Liver (tissue), 9 donors: Measurements from ENCODE around the gene PPP2R2D. TPM values are rescaled to one million over a fixed set of nuclear protein-coding genes. Genes with fewer than 3 reads are reported as not detected.

Experiments used
- DNase-seq: peaks from one replicate; pipeline ENCODE4 v3.0.0-alpha.2; 2017; ENCODE audit warnings: low spot score
- H3K27ac ChIP-seq, 2 donors: one replicate each; pipeline ENCODE4 v1.7.0; 2013; ENCODE audit warnings: inconsistent platforms in 2 of 2, low read length in 2 of 2, control low read depth in 1 of 2, low read depth in 1 of 2, mild to moderate bottlenecking in 1 of 2
- H3K27me3 ChIP-seq, 4 donors: one replicate each; pipeline versions ENCODE4 v1.6.1 to v1.7.0; 2013; ENCODE audit warnings: low read length in 3 of 4, inconsistent platforms in 1 of 4, mild to moderate bottlenecking in 1 of 4, moderate library complexity in 1 of 4; ENCODE audit not compliant: control insufficient read depth in 4 of 4, insufficient read depth in 4 of 4
- H3K36me3 ChIP-seq, 4 donors: one replicate each; pipeline versions ENCODE4 v1.6.1 to v1.7.0; 2013; ENCODE audit warnings: low read length in 3 of 4, mild to moderate bottlenecking in 3 of 4, low read depth in 1 of 4, moderate library complexity in 1 of 4; ENCODE audit not compliant: control insufficient read depth in 4 of 4, insufficient read depth in 3 of 4
- H3K4me1 ChIP-seq, 4 donors: one replicate each; pipeline versions ENCODE4 v1.6.1 to v1.7.0; 2013; ENCODE audit warnings: low read length in 3 of 4, mild to moderate bottlenecking in 3 of 4, moderate library complexity in 1 of 4; ENCODE audit not compliant: control insufficient read depth in 4 of 4, insufficient read depth in 4 of 4
- H3K4me3 ChIP-seq, 3 donors: one replicate each; pipeline versions ENCODE4 v1.6.1 to v1.7.0; 2013; ENCODE audit warnings: low read length in 3 of 3, control low read depth in 1 of 3, low read depth in 1 of 3, mild to moderate bottlenecking in 1 of 3
- H3K9ac ChIP-seq, 2 donors: one replicate each; pipeline ENCODE4 v1.7.0; 2013; ENCODE audit warnings: low read length in 2 of 2, mild to moderate bottlenecking in 2 of 2, moderate library complexity in 2 of 2, control low read depth in 1 of 2, low read depth in 1 of 2
- H3K9me3 ChIP-seq, 4 donors: one replicate each; pipeline versions ENCODE4 v1.6.1 to v1.7.0; 2013; ENCODE audit warnings: low read length in 3 of 4; ENCODE audit not compliant: control insufficient read depth in 4 of 4
- ATF3 ChIP-seq: IDR thresholded peaks from 2 replicates; pipeline ENCODE4 v1.6.1; 2016; ENCODE audit warnings: antibody characterized with exemption
- CTCF ChIP-seq: fragments of 150-350 bp; IDR thresholded peaks from 2 replicates; pipeline ENCODE4 v1.5.1; 2017; ENCODE audit warnings: improper control_type of control experiment, low read depth, low read length; ENCODE audit not compliant: missing input control
- EGR1 ChIP-seq, 2 donors: IDR thresholded peaks; 2 replicates each; pipeline ENCODE4 v1.6.1; 2016 to 2018; ENCODE audit warnings: antibody characterized with exemption in 2 of 2, low read depth in 2 of 2
- FOXA1 ChIP-seq: IDR thresholded peaks from 2 replicates; pipeline ENCODE4 v1.6.1; 2016; ENCODE audit warnings: antibody characterized with exemption
- FOXA2 ChIP-seq: IDR thresholded peaks from 2 replicates; pipeline ENCODE4 v1.6.1; 2016; ENCODE audit warnings: antibody characterized with exemption
- GABPA ChIP-seq, 2 donors: IDR thresholded peaks in 1 of 2; conservative IDR thresholded peaks in 1 of 2; 2 replicates each; pipeline ENCODE4 v1.6.1; 2016; ENCODE audit warnings: antibody characterized with exemption in 2 of 2, mild to moderate bottlenecking in 1 of 2, moderate library complexity in 1 of 2
- HNF4A ChIP-seq, 2 donors: conservative IDR thresholded peaks; 2 replicates each; pipeline ENCODE4 v1.6.1; 2016; ENCODE audit warnings: antibody characterized with exemption in 2 of 2, mild to moderate bottlenecking in 2 of 2
- HNF4G ChIP-seq: IDR thresholded peaks from 2 replicates; pipeline ENCODE4 v1.6.1; 2016; ENCODE audit warnings: antibody characterized with exemption
- JUND ChIP-seq, 2 donors: IDR thresholded peaks; 2 replicates each; pipeline ENCODE4 v1.6.1; 2016; ENCODE audit warnings: antibody characterized with exemption in 2 of 2
- MAX ChIP-seq: IDR thresholded peaks from 2 replicates; pipeline ENCODE4 v1.6.1; 2016; ENCODE audit warnings: antibody characterized with exemption
- NR2F2 ChIP-seq: IDR thresholded peaks from 2 replicates; pipeline ENCODE4 v1.6.1; 2016; ENCODE audit warnings: antibody characterized with exemption
- RAD21 ChIP-seq, 2 donors: IDR thresholded peaks; 2 replicates each; pipeline ENCODE4 v1.6.1; 2016; ENCODE audit warnings: antibody characterized with exemption in 2 of 2, mild to moderate bottlenecking in 2 of 2
- RXRA ChIP-seq, 2 donors: IDR thresholded peaks; 2 replicates each; pipeline ENCODE4 v1.6.1; 2017 to 2018; ENCODE audit warnings: antibody characterized with exemption in 2 of 2, mild to moderate bottlenecking in 1 of 2
- SP1 ChIP-seq: IDR thresholded peaks from 2 replicates; pipeline ENCODE4 v1.6.1; 2018; ENCODE audit warnings: antibody characterized with exemption, mild to moderate bottlenecking
- TAF1 ChIP-seq: conservative IDR thresholded peaks from 2 replicates; pipeline ENCODE4 v1.6.1; 2016; ENCODE audit warnings: antibody characterized with exemption, mild to moderate bottlenecking
- YY1 ChIP-seq: IDR thresholded peaks from 2 replicates; pipeline ENCODE4 v1.6.1; 2016; ENCODE audit warnings: antibody characterized with exemption, mild to moderate bottlenecking
- WGBS: extraction: QIAGEN DNeasy Blood & Tissue Kit; methylation state at CpG from one replicate; pipeline ENCODE4 v1.1.7; 2013; 5-methylcytosine and 5-hydroxymethylcytosine counted together
- polyA plus RNA-seq, 2 donors: library from polyadenylated mRNA; stranded (reverse) in 1 of 2; unstranded in 1 of 2; fragments of 200-250 nt in 1 of 2; fragments of >200 nt in 1 of 2; fragmentation: Nextera tagmentation in 1 of 2; extraction: Ambion mirVana in 1 of 2; gene quantifications; one replicate each; pipeline versions ENCODE4 v1.2.1 to v1.2.3, GENCODE V29; 2013 to 2015
- total RNA-seq, 2 donors: library from RNA; depleted of rRNA; stranded (reverse); fragments of >200 nt; gene quantifications; one replicate each; pipeline ENCODE4 v1.2.3, GENCODE V29; 2014
- TF ChIP-seq, protein P1 (sequence below): IDR thresholded peaks from 2 replicates; pipeline ENCODE4 v1.6.1; 2016; ENCODE audit warnings: antibody characterized with exemption, mild to moderate bottlenecking
- TF ChIP-seq, protein P2 (sequence below): IDR thresholded peaks from 2 replicates; pipeline ENCODE4 v1.6.1; 2016; ENCODE audit warnings: antibody characterized with exemption
- donor health status: healthy.
- donor health status: healthy.
- donor health status: healthy.
- donor health status: healthy.
- donor health status: healthy.

Gene PPP2R2D
- total and polyA plus RNA-seq, 4 donors, result 5.9 to 20.5 (median 14.3) TPM

GRCh38 chr10:131946880-131947279 is 46.1 kb downstream of the PPP2R2D start:
- peaks cover 7 to 60% (median 47%) of the 10 kb centered on the region in 4 donors for H3K36me3 ChIP-seq
- no peaks in the 10 kb centered on the region for H3K9me3 ChIP-seq
- 97% methylated on average over 14 of the region's 14 CpGs for WGBS
- H3K27ac ChIP-seq, result no peak overlapping the region
- DNase-seq, result no peak
- no peak overlapping the region for H3K9ac ChIP-seq
- H3K4me1 ChIP-seq, result no peaks in the 10 kb centered on the region
- TF ChIP-seq RXRA (IDR thresholded peaks at IDR 0.05) (no peak), FOXA1 (no peak)
- no peaks in the 10 kb centered on the region for H3K27me3 ChIP-seq
- no peak overlapping the region for H3K4me3 ChIP-seq

DNA sequence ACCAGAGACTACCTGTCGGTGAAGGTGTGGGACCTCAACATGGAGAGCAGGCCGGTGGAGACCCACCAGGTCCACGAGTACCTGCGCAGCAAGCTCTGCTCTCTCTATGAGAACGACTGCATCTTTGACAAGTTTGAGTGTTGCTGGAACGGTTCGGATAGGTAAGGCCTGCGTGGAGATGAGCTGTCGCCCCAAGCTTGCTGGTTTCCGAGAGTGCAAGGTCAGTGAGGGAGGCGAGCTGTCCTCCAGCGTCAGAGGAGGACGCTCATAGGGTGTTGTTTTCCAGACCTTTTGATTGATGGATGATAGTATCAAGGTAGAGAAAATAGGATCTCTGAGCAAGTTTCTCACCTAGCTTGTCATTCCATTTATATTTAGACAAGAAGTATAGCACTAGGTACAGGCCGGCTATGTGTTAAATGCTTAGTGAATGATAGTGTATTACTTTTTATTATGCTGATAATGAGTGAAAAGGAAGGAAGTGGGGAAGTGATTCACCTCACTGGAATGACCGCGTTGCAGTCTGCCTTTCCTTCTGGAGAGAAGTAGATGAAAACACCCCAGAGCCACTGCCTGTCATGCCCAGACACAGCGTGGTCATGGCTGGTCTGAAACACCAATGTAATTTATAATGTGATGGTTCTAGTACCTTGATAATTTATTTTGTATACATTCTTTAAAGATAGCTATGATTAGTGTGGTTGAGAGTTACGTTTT is 47.0 kb downstream of the PPP2R2D start:
- no peak overlapping the region for H3K4me3 ChIP-seq
- H3K9ac ChIP-seq, result no peak overlapping the region
- H3K4me1 ChIP-seq, result no peaks in the 10 kb centered on the region
- no peak for DNase-seq
- H3K36me3 ChIP-seq, result peaks cover 7 to 57% (median 47%) of the 10 kb centered on the region in 4 donors
- no peak overlapping the region for H3K27ac ChIP-seq
- H3K27me3 ChIP-seq, result no peaks in the 10 kb centered on the region
- no peaks in the 10 kb centered on the region for H3K9me3 ChIP-seq
- 90% methylated on average over 18 of the region's 18 CpGs for WGBS
- TF ChIP-seq MAX (no peak), TAF1 (no peak), ATF3 (no peak), CTCF (no peak), FOXA1 (no peak), YY1 (no peak), RAD21 (IDR thresholded peaks at IDR 0.05) (no peak), GABPA (IDR thresholded peaks at IDR 0.05 in 1 of 2, conservative IDR thresholded peaks at IDR 0.05 in 1 of 2) (no peak), NR2F2 (no peak), HNF4A (conservative IDR thresholded peaks at IDR 0.05) (no peak), FOXA2 (no peak), EGR1 (IDR thresholded peaks at IDR 0.05; ENCODE audit: low read depth in 2 of 2) (no peak), JUND (IDR thresholded peaks at IDR 0.05) (no peak), SP1 (no peak), RXRA (IDR thresholded peaks at IDR 0.05) (no peak), HNF4G (no peak)
- TF ChIP-seq, protein P1, sequence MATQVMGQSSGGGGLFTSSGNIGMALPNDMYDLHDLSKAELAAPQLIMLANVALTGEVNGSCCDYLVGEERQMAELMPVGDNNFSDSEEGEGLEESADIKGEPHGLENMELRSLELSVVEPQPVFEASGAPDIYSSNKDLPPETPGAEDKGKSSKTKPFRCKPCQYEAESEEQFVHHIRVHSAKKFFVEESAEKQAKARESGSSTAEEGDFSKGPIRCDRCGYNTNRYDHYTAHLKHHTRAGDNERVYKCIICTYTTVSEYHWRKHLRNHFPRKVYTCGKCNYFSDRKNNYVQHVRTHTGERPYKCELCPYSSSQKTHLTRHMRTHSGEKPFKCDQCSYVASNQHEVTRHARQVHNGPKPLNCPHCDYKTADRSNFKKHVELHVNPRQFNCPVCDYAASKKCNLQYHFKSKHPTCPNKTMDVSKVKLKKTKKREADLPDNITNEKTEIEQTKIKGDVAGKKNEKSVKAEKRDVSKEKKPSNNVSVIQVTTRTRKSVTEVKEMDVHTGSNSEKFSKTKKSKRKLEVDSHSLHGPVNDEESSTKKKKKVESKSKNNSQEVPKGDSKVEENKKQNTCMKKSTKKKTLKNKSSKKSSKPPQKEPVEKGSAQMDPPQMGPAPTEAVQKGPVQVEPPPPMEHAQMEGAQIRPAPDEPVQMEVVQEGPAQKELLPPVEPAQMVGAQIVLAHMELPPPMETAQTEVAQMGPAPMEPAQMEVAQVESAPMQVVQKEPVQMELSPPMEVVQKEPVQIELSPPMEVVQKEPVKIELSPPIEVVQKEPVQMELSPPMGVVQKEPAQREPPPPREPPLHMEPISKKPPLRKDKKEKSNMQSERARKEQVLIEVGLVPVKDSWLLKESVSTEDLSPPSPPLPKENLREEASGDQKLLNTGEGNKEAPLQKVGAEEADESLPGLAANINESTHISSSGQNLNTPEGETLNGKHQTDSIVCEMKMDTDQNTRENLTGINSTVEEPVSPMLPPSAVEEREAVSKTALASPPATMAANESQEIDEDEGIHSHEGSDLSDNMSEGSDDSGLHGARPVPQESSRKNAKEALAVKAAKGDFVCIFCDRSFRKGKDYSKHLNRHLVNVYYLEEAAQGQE, result no peak
- TF ChIP-seq, protein P2, sequence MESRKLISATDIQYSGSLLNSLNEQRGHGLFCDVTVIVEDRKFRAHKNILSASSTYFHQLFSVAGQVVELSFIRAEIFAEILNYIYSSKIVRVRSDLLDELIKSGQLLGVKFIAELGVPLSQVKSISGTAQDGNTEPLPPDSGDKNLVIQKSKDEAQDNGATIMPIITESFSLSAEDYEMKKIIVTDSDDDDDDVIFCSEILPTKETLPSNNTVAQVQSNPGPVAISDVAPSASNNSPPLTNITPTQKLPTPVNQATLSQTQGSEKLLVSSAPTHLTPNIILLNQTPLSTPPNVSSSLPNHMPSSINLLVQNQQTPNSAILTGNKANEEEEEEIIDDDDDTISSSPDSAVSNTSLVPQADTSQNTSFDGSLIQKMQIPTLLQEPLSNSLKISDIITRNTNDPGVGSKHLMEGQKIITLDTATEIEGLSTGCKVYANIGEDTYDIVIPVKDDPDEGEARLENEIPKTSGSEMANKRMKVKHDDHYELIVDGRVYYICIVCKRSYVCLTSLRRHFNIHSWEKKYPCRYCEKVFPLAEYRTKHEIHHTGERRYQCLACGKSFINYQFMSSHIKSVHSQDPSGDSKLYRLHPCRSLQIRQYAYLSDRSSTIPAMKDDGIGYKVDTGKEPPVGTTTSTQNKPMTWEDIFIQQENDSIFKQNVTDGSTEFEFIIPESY, result no peak
